GM18499 (cell line): ENCODE measurements around the gene BRIP1.
"Not testable (repeated sequence)": the region's sequence is repeated elsewhere in the genome, so short reads cannot be mapped to it uniquely, and the experiment has no call there.

ENCODE experiments used
- ATAC-seq: cut with Tn5 transposase; IDR thresholded peaks from one replicate; pipeline ENCODE4 v1.9.1; 2021; ENCODE audit warnings: moderate number of reproducible peaks; ENCODE audit not compliant: insufficient read depth, unreplicated experiment

The BRIP1 gene

GRCh38 chr17:61862975-61863800 is at the start of gene BRIP1:
Gene BRIP1, minus strand, starts transcription at chr17:61863528. Its CDS starts 1,989 bp downstream, at chr17:61861539.
- peak; percentile 53 for ATAC-seq

- no peak for ATAC-seq
Measured at GRCh38 chr17:61908292-61909037, 45.1 kb upstream of the BRIP1 start.

GRCh38 chr17:61907361-61907760 is 44.0 kb upstream of the BRIP1 start:
- no peak for ATAC-seq

DNA sequence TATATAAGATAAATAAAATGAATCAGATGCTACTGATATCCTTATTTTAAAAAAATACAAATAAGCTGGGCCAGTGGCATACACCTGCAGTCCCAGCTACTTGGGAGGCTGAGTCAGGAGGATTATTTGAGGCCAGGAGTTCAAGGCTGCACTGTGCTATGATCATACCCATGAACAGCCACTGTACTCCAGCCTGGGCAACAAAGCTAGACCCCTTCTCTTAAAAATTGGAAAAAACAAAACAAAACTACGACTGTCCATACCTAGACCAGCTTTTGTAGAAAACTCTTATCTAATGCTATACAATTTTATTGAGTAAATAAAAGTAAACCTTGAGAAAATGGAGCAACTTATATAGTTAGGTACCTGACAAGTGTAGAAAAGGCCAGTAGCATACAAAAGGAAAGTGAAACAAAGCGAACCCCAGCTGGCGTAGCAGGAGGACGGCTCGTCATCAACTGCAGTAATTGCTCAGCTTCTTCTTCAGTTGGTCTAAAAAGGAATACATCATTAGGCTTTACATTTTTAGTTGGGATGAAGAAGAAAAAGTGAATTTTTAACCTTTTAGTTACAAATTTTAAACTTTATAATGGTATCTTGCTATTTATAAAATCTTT is 40.9 kb upstream of the BRIP1 start:
- peak; percentile 55 for ATAC-seq

DNA sequence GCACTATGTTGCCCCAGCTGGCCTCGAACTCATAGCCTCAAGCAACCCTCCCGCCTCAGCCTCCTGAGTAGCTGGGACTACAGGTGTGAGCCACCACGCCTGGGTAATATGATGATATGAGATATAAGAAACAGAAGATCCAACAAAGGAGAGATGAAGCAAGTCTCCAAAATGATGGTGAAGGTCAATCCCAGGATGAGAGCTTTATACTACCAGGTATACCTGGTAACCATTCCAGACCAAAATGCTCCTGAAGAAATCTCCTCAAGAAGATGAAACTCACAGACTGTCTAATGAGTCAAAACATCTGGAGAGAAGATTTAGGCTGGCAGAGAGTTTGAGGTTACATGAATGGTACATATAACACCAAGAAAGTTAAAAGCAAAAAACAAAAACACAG is 39.9 kb upstream of the BRIP1 start:
- no peak for ATAC-seq

DNA sequence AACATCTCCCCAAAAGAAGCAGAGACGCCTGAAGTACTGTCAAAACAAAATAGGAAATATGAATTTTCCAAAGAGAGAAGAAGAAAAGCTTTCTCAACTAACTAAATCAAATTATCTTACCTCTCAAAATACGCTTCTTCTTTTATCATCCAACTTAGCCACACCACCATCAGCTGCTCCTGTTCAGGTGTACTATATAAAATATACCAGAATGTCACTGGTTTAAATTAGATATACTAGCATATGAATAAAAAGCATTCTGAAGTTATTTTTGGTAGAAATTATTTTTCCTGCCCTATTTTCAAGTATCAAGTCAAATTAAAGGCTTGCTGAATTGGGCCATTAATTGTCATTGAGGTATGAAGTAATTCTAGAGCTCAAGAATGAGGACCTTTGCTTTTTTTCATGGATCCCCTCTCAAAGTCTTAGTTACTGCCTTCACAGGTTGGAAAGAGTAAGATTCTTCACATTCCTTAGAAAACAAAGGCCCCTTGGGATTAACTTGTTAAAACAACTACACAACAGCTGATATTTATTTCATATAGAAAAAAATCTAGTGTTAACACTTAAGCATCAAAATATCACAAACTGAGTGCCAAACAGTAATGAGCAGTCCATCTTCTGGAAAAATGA is 34.3 kb upstream of the BRIP1 start:
- ATAC-seq: no peak

GRCh38 chr17:61895391-61895790 is 32.1 kb upstream of the BRIP1 start:
- no peak for ATAC-seq

DNA sequence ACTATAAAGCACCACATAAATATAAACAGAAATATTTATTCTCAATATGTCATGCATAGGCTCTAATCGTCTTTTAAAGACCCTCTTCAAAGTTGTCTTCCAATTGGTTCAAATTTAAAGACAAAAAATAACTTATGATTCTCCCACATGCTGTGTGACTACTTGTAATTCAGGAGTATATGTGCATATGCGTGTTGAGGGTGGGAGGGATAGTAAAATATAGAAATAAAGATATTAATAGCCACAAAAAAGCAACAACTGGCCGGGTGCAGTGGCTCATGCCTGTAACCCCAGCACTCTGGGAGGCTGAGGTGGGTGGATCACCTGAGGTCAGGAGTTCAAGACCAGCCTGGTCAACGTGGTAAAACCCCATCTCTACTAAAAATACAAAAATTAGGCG is 31.0 kb upstream of the BRIP1 start:
- ATAC-seq: not testable (repeated sequence)

GRCh38 chr17:61887733-61888132 is 24.4 kb upstream of the BRIP1 start:
- not testable (repeated sequence) for ATAC-seq

GRCh38 chr17:61885865-61886264 is 22.5 kb upstream of the BRIP1 start:
- not testable (repeated sequence) for ATAC-seq

DNA sequence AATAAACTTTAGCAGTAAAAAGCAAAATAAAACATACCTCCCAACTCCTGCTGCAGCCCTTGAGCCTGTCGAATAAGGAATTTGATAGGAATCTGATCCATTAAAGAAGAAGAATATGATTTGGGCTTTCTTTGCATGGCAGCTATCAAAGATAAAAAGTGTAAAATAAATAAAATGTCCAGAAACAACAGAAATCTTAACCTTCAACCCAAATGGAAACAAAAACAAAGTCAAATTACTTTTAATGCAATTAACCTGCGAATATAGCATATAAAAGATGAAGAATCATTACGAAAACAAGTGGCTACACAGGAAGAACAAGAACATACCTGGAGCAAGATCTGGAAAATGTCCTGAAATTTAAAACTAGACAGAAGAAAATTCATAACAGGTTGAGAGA is 21.5 kb upstream of the BRIP1 start:
- ATAC-seq: no peak

DNA sequence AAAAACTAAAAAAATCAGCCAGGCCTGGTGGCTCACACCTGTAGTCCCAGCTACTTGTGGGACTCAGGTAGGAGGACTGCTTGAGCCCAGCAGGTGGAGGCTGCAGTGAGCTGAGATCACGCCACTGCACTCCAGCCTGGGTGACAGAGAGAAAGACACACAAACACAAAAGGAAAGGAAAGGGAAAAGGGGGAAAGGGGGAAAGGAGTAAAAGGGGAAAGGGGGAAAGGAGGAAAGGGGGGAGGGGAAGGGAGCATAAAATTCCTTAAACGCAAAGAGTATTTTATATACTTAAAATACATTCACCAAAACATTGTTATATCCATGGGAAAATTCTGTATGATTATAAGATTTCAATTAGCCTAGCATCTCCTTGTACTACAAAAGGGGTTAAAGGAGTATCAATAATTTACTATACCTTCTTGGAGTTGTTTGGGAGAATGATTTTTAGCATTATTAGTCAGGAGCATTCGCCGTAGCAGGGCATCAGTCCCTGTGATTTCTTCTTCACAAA is 17.3 kb upstream of the BRIP1 start:
- no peak for ATAC-seq

DNA sequence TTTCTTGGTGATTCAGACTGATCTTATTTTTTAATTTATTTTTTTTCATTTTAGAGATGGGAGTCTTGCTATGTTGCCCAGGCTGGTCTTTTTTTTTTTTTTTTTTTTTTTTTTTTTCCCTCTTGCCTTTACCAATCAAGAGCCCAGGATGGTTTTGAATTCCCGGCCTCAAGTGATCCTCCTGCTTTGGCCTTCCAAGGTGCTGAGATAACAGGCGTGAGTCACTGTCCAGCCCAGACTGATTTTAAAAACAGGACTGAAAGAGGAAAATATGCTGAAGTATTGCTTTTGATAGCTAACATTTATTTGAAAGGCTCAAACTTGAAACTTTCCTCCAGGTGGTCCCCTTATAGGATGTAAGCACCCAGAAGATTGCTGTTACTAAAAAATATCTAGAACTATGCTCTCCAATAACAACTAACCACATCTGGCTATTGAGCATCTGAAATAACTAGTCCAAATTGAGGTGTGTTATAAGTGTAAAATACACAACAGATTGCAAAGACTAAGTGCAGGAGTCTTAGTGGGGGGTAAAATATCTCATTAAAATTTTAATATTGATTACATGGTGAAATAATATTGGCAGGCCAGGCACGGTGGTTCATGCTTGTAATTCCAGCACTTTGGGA is 15.8 kb upstream of the BRIP1 start:
- no peak for ATAC-seq

DNA sequence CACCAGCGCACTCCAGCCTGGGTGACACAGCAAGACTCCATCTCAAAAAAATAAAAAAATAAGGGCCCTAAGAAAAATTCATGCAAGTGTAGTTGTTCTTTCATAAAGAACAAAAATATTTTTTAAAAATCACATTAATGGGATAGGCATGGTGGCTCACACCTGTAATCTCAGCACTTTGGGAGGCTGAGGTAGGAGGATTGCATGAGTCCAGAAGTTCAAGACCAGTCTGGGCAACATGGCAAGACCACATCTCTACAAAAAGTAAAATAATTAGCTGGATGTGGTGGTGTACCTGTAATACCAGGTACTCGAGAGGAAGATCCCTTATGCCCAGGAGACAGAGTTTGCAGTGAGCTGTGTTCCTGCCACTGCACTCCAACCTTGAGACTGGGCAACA is 15.2 kb upstream of the BRIP1 start:
- no peak for ATAC-seq

DNA sequence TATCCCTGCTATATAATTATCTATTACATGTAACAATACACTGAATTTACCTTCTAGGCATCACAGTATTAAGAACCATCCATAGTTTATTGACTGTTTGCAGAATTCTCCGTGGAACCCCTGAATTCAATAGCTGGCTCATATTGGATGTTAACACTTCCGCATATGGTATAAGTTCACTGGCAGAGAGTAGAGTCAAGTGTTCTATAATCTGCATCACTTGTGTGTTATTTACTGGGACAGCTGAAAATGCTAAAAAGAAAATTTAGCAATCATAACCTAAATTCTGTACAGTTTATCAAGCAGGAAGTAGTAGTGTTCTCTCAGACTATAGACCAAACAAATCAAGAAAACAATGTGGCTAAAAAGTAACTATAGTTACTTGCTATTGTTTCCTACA is 14.5 kb upstream of the BRIP1 start:
- no peak for ATAC-seq

DNA sequence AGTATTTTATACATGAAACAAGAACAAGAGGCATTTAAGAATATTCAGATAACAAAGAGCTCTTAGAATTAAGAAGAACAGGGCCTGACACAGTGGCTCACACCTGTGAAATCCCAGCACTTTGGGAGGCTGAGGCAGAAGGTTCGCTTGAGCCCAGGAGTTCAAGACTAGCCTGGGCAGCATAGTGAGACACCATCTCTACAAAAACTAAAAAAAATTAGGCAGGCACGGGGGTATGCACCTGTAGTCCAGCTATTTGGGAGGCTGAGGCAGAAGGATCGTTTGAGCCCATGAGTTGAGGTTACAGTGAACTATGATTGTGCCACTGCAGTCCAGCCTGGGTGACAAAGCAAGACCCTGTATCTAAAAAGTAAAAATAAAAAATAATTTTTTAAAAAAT is 12.5 kb upstream of the BRIP1 start:
- no peak for ATAC-seq

DNA sequence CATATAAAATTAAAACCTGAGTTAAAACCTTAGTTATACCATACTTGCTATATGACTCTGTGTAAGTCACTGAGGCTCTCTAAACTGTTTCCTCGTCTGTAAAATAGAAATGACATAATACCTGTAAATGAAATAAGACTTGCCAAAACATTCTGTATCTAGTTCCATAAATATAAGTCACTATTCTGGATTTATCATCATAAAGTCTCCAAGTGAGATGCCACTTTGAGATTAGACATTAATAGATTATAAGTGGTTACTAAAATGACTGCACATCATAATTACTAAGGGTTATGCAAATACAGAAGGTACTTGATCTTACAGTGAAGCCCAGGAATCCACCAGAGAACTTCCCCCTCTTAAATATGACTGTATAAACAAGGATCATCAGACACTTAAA is 12.0 kb upstream of the BRIP1 start:
- ATAC-seq: no peak

DNA sequence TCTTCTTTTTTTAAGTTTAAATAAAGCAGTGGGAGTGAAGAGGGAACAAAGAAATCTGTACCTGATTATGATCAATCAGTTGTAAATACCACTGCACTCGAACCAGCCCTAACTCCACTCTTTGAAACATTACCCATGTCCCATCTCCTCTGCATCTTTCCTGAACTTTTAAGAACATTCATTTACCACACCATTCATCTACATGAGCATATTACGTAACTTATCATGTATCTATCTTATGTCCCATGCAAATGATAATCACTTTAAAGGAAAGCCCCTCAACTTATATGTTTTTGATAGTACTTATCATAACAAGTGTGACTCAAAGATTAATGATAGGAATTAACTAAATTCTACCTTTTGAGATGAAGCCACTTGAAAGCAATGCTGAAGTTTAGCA is 10.7 kb upstream of the BRIP1 start:
- ATAC-seq: no peak

- no peak for ATAC-seq
Measured at GRCh38 chr17:61872099-61872498, 8.8 kb upstream of the BRIP1 start.

- ATAC-seq: no peak
Measured at GRCh38 chr17:61869138-61869537, 5.8 kb upstream of the BRIP1 start.
